Measurements from ENCODE around the gene TMC5. TPM values are rescaled to one million over a fixed set of nuclear protein-coding genes. Genes with fewer than 3 reads are reported as not detected.

TMC5 gene
- total RNA-seq, 2 donors from 2014 or later, result 1.3 to 2.2 TPM

DNA sequence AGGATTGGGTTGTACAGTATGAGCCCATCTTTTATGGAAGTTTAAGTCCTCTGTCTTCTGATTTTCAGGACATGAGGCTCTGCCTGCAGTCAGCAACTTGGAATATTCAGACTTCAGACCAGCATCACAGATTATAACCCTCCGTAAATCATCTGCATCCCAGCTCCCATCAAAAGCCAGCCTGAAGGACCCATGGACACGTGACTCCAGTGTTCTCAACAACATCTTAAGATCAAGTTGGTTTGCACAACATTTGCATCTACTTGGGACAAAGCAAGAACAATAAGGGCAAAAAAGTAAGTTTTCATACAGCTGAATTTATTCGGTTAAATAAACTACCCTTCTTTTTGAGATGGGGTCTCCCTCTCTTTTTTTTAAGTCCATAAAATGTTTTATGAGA, 12.7 kb downstream of the TMC5 start:
- DNase-seq, result no peak
- no peak overlapping the region for H3K4me3 Mint-ChIP-seq
- TF ChIP-seq, protein P1, sequence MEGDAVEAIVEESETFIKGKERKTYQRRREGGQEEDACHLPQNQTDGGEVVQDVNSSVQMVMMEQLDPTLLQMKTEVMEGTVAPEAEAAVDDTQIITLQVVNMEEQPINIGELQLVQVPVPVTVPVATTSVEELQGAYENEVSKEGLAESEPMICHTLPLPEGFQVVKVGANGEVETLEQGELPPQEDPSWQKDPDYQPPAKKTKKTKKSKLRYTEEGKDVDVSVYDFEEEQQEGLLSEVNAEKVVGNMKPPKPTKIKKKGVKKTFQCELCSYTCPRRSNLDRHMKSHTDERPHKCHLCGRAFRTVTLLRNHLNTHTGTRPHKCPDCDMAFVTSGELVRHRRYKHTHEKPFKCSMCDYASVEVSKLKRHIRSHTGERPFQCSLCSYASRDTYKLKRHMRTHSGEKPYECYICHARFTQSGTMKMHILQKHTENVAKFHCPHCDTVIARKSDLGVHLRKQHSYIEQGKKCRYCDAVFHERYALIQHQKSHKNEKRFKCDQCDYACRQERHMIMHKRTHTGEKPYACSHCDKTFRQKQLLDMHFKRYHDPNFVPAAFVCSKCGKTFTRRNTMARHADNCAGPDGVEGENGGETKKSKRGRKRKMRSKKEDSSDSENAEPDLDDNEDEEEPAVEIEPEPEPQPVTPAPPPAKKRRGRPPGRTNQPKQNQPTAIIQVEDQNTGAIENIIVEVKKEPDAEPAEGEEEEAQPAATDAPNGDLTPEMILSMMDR (conservative IDR thresholded peaks at IDR 0.05), result no peak
- Histone ChIP-seq H3K27ac (ENCODE audit: low read depth, low read length) (no peak overlapping the region), H3K4me1 (ENCODE audit: control insufficient read depth, insufficient read depth, low read length) (no peaks in the 10 kb centered on the region), H3K36me3 (ENCODE audit: control insufficient read depth, insufficient read depth, low read length) (no peaks in the 10 kb centered on the region), H3K9ac (ENCODE audit: extremely low read depth, low read length, poor library complexity, severe bottlenecking) (no peak overlapping the region), H3K27me3 (ENCODE audit: control insufficient read depth, insufficient read depth, low read length, poor library complexity, severe bottlenecking) (no peaks in the 10 kb centered on the region), H3K9me3 (ENCODE audit: control insufficient read depth, low read length) (no peaks in the 10 kb centered on the region), H3K4me3 (ENCODE audit: low read length) (no peak overlapping the region)
- H3K4me1 Mint-ChIP-seq, result peaks cover 5% of the 10 kb centered on the region
- H3K9me3 Mint-ChIP-seq, result no peaks in the 10 kb centered on the region
- WGBS, 2 experiments (ENCODE audit: insufficient coverage in 1 of 2, insufficient read length in 1 of 2), result 95 to 98% methylated on average over 3 of the region's 3 CpGs
- H3K36me3 Mint-ChIP-seq (ENCODE audit: low read depth), result no peaks in the 10 kb centered on the region
- no peaks in the 10 kb centered on the region for H3K27me3 Mint-ChIP-seq (ENCODE audit: insufficient read depth)
- H3K27ac Mint-ChIP-seq, result no peak overlapping the region

GRCh38 chr16:19431636-19432340, 14.1 kb downstream of the TMC5 start:
- Histone ChIP-seq H3K36me3 (ENCODE audit: control insufficient read depth, insufficient read depth, low read length) (no peaks in the 10 kb centered on the region), H3K4me3 (ENCODE audit: low read length) (no peak overlapping the region), H3K27ac (ENCODE audit: low read depth, low read length) (no peak overlapping the region), H3K27me3 (ENCODE audit: control insufficient read depth, insufficient read depth, low read length, poor library complexity, severe bottlenecking) (no peaks in the 10 kb centered on the region), H3K9me3 (ENCODE audit: control insufficient read depth, low read length) (no peaks in the 10 kb centered on the region), H3K4me1 (ENCODE audit: control insufficient read depth, insufficient read depth, low read length) (no peaks in the 10 kb centered on the region), H3K9ac (ENCODE audit: extremely low read depth, low read length, poor library complexity, severe bottlenecking) (no peak overlapping the region)
- Mint-ChIP-seq H3K36me3 (ENCODE audit: low read depth) (no peaks in the 10 kb centered on the region), H3K4me3 (no peak overlapping the region), H3K9me3 (no peaks in the 10 kb centered on the region), H3K4me1 (peaks cover 5% of the 10 kb centered on the region), H3K27ac (no peak overlapping the region), H3K27me3 (ENCODE audit: insufficient read depth) (no peaks in the 10 kb centered on the region)
- TF ChIP-seq, protein P1 (conservative IDR thresholded peaks at IDR 0.05), result no peak
- no peak for DNase-seq
- 92 to 93% methylated on average over 2 to 6 of the region's 6 CpGs for WGBS, 2 experiments (ENCODE audit: insufficient coverage in 1 of 2, insufficient read length in 1 of 2)

GRCh38 chr16:19432429-19432828, 14.7 kb downstream of the TMC5 start:
- TF ChIP-seq, protein P1 (conservative IDR thresholded peaks at IDR 0.05), result no peak
- no peak overlapping the region for H3K4me3 Mint-ChIP-seq
- peaks cover 5% of the 10 kb centered on the region for H3K4me1 Mint-ChIP-seq
- no peak for DNase-seq
- Histone ChIP-seq H3K4me1 (ENCODE audit: control insufficient read depth, insufficient read depth, low read length) (no peaks in the 10 kb centered on the region), H3K9me3 (ENCODE audit: control insufficient read depth, low read length) (no peaks in the 10 kb centered on the region), H3K9ac (ENCODE audit: extremely low read depth, low read length, poor library complexity, severe bottlenecking) (no peak overlapping the region), H3K27ac (ENCODE audit: low read depth, low read length) (no peak overlapping the region), H3K36me3 (ENCODE audit: control insufficient read depth, insufficient read depth, low read length) (no peaks in the 10 kb centered on the region), H3K4me3 (ENCODE audit: low read length) (no peak overlapping the region), H3K27me3 (ENCODE audit: control insufficient read depth, insufficient read depth, low read length, poor library complexity, severe bottlenecking) (no peaks in the 10 kb centered on the region)
- no peaks in the 10 kb centered on the region for H3K9me3 Mint-ChIP-seq
- H3K36me3 Mint-ChIP-seq (ENCODE audit: low read depth), result no peaks in the 10 kb centered on the region
- H3K27ac Mint-ChIP-seq, result no peak overlapping the region
- no peaks in the 10 kb centered on the region for H3K27me3 Mint-ChIP-seq (ENCODE audit: insufficient read depth)

All from endodermal cell (in vitro differentiated cells).